ENCODE measurements around the gene KDM4C.

DNA sequence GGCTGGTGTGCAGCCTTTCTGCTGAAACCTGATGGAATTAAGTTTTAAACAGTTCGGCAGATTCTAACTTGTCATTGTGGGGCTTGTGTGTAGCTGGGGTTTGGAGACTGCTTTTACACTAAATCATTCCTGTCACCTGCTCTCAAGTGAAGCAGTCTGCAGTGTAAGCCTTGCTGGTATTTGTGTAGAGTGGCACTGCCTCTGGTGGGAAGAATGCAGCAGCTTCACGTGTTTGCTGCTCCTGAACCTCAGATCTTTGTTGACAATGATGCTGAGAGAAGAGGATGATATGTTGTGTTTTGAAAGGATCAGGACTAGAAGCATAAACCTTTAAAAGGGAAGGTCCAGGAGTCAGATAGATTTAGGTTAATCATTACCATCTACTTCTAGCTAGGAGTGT, 88.1 kb downstream of the KDM4C start:
- TF ChIP-seq EZH2 (IDR thresholded peaks at IDR 0.05; ENCODE audit: borderline replicate concordance, low read depth, low read length, severe bottlenecking) = no peak
- TF ChIP-seq, protein P1, sequence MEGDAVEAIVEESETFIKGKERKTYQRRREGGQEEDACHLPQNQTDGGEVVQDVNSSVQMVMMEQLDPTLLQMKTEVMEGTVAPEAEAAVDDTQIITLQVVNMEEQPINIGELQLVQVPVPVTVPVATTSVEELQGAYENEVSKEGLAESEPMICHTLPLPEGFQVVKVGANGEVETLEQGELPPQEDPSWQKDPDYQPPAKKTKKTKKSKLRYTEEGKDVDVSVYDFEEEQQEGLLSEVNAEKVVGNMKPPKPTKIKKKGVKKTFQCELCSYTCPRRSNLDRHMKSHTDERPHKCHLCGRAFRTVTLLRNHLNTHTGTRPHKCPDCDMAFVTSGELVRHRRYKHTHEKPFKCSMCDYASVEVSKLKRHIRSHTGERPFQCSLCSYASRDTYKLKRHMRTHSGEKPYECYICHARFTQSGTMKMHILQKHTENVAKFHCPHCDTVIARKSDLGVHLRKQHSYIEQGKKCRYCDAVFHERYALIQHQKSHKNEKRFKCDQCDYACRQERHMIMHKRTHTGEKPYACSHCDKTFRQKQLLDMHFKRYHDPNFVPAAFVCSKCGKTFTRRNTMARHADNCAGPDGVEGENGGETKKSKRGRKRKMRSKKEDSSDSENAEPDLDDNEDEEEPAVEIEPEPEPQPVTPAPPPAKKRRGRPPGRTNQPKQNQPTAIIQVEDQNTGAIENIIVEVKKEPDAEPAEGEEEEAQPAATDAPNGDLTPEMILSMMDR (IDR thresholded peaks at IDR 0.05; ENCODE audit: borderline replicate concordance, extremely low read depth, low read length, poor library complexity, severe bottlenecking) = no peak

Data from DND-41 (cell line).